HG03280 (cell line): ENCODE data around the gene TSHZ2.
A peak's percentile ranks its signal among the peaks of the same experiment; 100 is the strongest.
"Not testable (repeated sequence)": the region's sequence is repeated elsewhere in the genome, so short reads cannot be mapped to it uniquely, and the experiment has no call there.

ENCODE experiments used
- ATAC-seq: cut with Tn5 transposase; IDR thresholded peaks from one replicate; pipeline ENCODE4 v1.9.1; 2021; ENCODE audit warnings: mild to moderate bottlenecking, moderate library complexity; ENCODE audit not compliant: unreplicated experiment

TSHZ2 gene

DNA sequence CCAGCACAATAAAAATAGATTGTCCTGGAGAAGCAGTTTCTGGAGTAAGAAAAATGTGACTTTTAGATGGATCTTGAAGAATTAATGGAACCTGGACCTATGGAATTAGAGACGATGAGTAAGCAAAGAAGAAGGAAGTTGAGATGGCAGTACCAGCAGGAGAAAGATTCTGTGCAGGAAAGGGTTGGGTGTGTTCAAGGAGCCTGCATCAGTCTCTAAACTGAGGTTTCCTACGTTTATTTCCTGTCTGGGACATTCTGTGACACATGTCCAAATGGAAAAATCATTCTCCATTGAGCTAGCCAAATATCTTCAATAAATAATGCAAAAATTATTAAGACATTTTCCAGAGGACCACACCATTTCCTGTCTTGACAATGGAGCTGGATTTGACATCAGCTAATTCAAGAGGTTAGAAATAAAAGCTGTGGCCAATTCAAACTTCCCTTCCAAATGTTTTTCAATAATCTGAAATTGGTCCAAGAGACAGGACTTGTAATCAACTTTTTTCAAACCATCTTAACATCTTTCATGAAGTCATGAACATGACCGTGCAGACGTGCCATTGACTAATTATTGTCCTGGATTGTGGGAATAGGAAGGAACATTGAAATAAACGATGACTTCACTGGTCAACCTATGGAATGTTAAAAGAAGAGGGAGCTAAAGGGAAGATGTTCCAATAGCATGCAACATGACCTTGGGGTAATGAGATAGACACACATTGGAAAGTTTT lies 423.2 kb downstream of the TSHZ2 start:
- ATAC-seq = no peak

DNA sequence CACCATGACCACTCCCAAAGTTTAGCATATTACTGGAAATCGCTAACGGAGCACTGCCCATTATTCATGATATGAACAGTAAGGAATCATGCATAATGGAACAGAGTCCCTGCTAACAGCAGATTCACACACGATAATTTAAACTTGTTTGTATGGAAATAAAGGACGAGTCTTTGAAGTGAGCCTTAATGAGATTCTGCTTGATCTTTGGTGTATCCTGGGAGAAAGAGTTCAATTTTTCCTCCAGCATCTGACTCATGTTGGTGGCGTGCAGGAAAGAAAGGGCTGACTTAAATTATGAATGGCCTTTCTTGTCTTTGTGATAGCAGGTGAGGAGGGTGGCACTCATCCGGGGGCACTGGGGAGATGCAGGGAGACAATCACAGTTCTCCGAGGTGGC lies 426.9 kb downstream of the TSHZ2 start:
- no peak for ATAC-seq

DNA sequence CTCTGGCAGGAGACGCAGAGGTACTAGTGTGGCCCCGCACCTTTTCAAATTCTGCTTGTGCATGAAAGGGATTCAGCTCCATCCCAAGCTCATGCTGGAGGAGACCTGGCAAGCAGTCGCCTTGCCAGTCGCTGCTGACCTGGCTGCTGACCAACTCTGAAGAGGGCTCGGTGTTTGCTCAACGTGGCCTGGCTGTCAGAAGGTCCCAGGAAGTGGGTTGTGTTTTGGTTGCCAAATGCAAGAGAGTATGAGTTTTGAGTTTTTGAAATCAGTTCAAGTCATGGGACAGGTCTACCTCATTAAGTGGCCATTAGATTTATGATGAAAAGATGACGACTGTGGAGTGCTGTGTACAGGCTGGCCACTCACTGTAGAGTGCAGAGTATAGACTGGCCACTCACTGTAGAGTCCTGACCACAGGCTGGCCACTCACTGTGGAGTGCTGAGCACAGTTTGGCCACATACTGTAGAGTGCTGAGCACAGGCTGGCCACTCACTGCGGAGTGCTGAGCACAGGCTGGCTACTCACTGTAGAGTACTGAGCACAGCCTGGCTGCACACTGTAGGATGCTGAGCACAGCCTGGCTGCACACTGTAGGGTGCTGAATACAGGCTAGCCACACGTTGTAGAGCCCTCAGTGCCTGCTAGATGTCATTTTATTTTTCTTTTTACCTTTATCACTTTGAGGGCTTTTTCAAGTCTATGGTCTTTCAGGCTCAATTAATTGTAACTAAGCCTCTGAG lies 427.6 kb downstream of the TSHZ2 start:
- ATAC-seq = no peak

DNA sequence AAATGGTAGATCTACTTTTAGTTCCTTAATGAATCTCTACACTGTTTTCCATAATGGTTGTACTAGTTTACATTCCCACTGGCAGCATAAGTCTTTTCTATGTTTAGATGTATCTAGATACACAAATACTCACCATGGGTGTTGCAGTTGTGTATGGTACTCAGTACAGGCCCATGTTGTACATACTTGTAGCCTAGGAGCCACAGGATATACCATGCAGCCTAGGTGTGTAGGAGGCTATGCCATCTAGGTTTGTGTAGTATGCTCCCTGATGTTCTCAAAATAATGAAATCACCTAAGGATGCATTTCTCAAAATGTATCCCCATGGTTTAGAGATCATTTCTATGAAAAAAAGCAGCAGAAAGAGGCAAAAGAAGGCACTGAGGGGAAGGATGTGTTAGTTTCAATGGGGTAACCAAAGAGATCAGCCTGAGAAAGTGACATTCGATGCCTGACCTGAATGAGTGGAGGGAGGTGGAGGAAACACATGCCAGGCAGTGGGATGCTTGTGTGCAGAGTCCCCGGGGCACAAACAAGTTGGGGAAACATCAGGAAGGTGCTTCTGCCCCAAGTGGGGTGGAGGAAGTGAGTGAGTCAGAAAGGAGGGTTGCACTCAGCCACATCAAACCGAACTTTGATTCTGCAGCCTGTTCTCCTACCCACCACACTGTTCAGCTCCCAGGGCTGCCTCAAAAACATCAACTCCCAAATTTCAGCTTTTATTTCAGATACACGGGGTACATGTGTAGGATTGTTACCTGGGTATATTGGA lies 430.3 kb downstream of the TSHZ2 start:
- no peak for ATAC-seq

DNA sequence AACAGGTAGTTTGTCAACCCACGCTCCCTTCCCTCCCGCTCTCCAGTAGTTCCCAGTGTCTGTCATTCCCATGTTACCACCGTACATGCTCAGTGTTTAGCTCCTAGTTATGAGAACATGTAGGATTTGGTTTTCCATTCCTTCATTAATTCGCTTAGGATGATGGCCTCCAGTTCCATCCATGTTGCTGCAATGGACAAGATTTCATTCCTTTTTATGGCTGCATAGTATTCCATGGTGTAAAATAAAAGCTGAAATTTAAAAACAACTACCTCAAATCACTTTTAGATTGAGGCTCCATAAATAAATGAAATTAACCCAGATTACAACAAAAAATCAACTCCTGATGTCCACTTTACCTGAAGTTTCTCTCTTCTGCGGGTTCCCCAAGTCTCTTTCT lies 430.9 kb downstream of the TSHZ2 start:
- ATAC-seq = no peak

DNA sequence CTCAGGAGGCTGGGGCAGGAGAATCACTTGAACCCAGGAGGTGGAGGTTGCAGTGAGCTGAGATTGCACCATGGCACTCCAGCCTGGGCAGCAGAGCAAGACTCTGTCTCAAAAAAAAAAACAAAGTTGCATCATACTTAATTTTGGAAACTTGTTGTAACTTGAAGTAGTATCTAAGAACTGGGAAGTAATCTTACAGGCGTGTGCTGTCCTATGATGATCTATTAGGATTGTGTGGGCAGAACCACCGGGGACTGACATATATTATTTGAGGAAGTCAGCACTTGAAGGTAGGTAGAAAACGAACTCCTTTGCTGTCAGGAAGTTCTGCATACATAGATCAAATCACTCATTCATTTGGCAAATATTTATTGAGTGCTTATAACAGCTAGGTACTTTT lies 433.0 kb downstream of the TSHZ2 start:
- no peak for ATAC-seq

DNA sequence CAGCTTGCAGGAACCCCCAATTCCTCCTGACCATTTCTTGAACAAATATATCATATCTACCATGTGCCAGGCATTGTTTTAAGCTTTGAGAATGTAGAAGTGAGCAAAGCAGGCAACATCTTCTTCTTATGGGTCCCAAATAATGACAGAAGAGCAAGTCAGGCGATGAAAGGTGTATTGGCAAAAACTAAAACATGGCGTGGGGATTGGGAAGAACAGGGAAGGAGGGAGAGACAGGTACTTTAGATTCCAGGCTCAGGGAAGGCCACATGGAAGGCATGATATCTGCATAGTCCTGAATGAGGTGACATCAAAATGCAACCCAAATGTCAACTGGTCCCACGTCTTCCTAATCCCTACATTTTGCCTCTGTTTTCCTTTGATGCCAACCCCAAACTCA lies 434.4 kb downstream of the TSHZ2 start:
- ATAC-seq = no peak

DNA sequence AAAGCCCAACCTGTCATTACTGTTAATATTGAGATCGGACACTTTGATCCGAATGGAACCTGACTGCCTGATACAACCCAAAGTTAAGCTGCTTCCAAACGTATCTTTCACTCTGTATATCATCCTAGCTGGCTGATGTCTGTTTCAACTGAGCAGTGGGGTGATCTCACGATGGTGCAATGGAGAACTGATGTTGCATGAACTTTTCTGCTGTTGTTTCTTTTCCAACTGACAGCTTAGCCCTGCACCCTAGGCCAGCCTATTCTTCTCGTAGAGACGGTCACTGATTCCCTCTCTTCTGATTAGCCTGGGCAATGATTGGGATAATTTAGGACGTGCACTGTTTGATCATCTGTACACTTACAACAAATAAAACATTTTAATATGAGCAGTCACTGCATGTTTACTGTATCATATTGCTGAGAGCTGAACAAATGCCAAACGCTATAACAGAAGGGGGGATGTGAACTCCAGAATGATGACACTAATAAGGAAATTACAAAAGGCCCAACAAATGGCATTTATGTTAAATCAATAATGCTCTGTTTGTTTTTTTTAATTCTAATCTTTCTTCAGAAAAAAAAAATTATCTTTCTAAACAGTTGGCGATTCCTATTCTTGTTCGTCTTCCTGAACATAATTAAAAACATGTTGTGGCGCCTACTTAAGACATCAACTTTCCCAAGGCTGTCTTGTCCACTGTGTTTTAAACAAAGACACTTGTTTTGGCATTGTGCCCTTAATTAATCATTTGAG lies 436.7 kb downstream of the TSHZ2 start:
- no peak for ATAC-seq

DNA sequence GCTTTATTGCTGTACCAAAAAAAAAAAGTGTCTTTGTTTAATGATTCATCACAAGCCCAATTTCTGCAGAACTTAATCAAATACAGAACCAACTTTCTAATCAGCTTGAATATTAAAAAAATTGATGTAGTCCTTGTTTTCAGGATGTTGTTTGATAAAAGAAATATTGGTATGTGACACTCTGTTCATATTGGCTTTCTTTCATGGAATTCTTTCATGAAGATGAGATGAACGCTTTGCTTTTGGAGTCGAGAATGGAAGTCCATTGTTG lies 437.2 kb downstream of the TSHZ2 start:
- no peak for ATAC-seq

DNA sequence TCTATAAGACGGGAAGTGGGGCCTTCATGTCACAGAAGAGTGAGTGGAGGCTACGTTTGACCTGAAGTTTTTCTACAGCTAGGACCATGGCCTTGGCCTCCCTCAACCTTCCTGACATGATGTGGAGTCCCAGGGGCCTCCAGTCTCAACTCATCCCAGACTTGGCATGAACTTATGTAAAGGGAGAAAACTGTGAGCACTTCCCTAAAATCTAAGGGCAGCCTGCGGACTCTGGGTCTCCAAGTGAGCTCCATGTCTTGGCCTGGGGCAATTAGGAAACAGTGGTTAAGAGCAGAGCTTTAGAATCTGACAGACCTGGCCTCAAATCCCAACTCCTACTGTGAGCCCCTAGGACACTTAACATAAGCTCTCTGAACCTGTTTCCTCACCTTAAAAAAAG lies 439.0 kb downstream of the TSHZ2 start:
- no peak for ATAC-seq

DNA sequence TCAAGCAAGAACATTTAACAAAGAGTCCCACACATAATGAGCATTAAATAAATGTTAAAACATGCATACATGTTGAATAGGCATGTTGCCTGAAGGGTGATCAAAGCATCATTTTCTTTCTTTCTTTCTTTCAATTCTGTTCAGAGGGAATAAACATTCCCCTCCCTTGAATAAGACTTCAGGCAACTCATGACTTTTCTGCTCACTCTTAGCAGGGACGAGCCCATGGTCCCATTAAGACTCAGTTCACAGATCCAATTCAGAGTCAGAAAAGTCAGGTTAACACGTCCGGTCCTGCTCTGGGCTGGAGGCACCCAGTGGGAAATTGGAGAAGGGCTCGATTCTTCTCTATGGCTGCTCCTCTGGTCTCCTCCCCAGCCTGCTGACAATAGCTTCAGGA lies 439.7 kb downstream of the TSHZ2 start:
- no peak for ATAC-seq

DNA sequence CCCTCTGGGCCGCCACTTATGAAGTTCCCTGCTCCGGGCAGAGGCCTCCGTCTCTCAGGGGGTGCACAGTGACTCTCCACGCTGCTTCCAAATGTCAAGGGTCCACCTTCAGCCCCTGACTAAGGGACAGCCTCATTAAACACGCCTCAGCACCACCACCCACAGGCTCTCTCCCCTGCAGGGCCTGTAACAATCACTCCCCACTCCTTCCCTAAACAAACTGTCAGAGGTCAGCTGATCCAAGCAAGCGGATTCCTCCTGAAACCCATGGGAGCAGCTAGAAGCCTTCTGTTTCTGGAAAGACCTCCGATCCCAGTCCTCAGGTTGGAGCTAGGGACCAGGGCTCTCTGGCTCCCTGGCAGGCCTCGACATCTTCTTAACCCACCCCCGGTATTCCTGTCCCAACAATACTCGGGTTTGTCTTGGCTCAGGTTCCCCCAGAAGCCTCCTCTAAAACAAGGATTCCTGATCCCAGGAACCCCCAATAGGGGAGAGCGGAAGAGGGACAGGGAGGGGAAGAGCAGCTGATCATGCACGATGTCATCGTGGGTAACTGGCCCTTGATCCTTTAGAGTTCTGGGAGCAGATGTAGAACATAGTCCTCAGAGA lies 440.5 kb downstream of the TSHZ2 start:
- no peak for ATAC-seq

DNA sequence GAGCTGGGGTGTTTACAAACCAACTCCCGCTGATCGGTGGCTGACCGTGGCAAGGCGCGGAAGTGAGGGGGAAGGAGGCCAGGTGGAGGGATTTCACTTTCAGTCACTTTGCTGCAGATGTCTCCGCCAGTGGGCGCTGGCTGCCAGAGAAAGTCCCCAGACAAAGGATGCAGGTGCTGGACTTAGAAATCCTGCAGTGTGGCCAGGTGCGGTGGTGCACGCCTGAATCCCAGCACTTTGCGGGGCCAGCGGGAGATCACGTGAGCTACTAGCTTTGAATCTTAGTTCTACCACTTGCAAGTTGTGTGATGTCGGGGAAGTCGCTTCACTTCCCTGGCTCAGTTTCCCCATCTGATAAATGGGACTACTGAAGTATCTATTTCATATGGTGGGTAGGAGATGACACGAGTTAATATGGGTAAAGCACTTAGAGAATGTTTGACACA lies 441.1 kb downstream of the TSHZ2 start:
- peak; percentile 90 for ATAC-seq

DNA sequence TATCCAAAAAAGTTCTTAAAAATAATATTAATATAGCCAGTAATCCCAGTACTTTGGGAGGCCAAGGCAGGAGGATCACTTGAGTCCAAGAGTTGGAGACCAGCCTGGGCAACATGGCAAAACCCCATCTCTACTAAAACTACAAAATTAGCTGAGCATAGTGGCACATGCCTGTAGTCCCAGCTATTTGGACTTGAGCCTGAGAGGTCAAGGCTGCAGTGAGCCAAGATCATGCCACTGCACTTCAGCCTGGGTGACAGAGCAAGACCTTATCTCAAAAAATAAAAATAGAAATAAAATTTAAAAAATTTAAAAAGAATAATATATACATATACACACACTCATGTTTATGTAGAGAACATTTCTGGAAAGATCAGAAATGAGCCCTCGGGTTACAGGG lies 441.7 kb downstream of the TSHZ2 start:
- not testable (repeated sequence) for ATAC-seq

DNA sequence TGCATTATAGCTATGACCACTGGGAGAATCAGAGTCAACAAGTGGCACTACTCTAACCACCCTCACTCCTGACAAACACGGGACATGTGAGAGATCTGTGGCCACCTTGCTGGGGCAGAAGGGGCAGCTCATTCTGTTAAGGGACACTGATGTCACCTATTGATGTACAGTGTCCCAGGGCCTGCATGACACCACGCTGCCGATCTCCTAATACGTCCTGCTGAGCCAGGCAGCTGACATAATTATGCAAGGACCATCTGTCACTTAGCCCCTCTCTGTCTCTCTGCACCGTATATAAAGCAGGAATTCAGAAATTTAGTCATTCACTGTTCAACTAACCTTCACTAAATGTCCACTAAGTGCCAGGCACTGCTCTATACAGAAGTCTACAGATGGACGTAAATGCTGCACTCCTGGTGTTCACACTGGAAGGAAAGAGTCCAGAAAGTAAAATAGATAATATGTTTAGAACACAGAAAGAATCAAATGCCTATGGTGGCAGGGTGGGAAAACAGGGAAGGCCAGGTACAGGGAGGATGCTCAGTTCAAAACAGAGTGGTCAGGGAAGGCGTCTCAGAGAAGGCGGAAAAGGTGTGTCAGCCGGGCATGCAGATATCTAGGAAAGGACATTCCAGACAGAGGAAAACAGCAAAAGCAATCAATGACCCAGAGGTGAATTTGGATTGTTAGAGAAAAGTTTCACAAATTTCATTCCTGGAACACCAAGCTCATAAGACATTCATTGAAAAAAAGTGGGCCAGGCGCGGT lies 447.7 kb downstream of the TSHZ2 start:
- no peak for ATAC-seq

DNA sequence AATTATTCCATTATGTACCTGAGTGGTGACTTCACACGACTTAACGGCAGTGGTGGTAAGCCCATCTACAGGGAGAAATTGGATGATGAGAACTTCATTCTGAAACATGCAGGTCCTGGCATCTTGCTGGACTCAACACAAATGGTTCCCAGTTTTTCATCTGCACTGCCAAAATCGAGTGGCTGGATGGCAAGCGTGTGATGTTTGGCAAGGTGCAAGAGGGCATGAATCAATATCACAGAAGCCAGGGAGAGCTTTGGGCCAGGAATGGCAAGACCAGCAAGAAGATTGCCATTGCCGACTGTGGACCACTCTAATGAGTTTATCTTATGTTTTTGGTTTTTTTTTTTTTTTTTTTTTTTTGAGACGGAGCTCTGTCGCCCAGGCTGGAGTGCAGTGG lies 449.2 kb downstream of the TSHZ2 start:
- no peak for ATAC-seq

DNA sequence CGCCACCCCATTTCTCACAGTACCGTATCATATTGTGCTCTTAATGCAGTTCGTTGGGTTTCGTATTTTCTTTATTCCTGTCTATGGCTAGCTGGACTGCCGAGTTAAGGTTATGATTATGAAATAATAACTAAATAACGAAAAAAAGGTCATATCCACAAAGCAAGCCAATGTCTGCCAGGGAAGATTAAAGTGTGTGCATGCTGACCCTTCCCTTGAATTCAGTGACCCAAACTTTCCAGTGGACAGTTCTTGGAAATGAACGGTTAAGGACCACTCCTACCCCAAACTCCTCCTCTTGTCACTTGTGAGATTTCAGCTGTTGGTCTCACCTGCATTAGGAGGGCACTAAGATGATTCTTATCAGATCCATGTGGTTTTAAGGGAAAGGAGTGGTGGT lies 449.9 kb downstream of the TSHZ2 start:
- no peak for ATAC-seq

DNA sequence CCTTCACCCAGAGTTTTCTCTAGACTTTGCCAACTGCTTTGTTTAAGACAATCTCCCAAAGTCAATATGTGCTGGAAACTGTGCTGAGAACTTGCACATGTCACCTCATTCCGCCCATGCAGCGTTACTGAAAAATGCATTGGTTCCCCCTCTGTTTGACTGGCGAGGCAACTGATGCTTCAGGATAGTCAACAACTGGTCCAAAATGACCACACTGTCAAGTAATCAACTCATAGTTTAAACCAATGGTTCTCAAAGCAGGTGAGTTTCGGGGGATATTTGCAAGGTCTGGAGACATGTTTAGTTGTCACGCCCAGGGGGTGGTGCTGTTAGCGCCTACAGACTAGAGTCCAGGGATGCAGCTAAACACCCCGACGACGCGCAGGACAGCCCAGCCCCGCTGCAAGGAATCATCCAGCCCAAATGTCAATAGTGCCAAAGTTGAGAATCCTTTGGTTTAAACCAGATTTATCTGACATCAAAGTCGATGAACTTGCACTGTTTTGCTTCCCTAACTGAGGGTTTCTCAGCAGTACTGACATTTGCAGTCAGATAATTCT lies 451.5 kb downstream of the TSHZ2 start:
- no peak for ATAC-seq

DNA sequence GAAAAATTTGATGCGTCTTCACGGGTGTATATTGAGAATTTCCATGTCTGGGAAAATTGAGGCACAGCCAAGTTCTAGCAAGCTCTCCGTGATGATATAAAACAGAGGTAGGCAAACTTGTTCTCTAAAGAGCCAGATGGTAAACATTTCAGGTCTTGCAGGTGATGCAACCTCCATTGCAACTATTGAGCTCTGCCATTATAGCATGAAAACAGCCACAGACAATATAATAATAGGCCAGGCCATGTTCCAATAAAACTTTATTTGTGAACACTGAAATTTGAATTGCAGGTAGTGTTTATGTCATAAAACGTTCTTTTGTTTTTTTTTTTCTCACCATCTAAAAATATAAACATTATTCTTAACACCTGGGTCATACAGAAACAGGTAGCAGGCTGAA lies 453.3 kb downstream of the TSHZ2 start:
- no peak for ATAC-seq

DNA sequence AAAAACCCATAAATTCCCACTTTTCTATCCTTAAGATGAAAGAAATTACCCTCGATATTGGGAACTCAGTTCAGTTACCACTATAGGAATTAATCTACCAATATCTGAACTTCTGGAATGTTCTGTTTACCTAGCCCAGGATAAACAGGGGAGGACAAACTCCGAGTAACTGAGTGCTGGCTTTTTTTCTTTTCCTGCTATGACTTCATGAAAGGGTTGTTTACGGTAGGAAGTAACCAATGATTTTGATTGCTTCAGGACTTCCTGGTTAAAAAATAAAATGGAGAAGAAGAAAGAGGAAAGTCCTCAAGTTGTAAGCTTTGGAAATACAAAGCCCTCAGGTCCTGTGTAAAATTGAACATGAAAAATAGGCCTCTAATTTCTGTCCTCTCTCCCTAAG lies 453.8 kb downstream of the TSHZ2 start:
- no peak for ATAC-seq
